DOHH2 (cell line): Measurements from ENCODE around the gene CSMD2.

Experiments
- EZH2phosphoT487 ChIP-seq: fragments of 200-600 bp; sonication (generic); IDR thresholded peaks from 2 replicates; pipeline ENCODE4 v1.6.1; 2017; ENCODE audit warnings: borderline replicate concordance, mild to moderate bottlenecking, antibody characterized with exemption, low read length, moderate library complexity, mixed read lengths
- TF ChIP-seq, protein P1 (sequence below): fragments of 200-600 bp; sonication (generic); IDR thresholded peaks from one replicate; pipeline ENCODE4 v1.5.1; 2014; ENCODE audit warnings: antibody characterized with exemption, mild to moderate bottlenecking, low read depth, low read length; ENCODE audit not compliant: poor library complexity, severe bottlenecking

DNA sequence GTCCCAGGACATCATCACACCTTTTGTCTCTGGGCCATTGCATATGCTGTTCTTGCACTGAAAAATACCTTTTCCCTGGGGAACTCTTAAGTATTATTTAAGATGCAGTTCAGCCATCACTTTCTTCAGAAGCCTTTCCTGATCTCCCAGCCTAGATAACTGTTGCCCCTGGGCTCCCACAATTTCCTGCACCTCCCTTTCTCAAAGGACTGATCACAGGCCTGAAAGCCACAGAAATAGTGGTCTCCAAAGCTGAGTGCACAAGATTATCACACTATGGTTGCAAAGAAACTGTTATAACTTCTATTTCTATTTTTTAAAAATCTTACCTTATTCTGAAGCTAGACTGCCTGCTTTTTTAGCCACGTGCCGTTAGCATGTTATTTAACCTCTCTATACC is 695.3 kb downstream of the CSMD2 start:
- TF ChIP-seq, protein P1, sequence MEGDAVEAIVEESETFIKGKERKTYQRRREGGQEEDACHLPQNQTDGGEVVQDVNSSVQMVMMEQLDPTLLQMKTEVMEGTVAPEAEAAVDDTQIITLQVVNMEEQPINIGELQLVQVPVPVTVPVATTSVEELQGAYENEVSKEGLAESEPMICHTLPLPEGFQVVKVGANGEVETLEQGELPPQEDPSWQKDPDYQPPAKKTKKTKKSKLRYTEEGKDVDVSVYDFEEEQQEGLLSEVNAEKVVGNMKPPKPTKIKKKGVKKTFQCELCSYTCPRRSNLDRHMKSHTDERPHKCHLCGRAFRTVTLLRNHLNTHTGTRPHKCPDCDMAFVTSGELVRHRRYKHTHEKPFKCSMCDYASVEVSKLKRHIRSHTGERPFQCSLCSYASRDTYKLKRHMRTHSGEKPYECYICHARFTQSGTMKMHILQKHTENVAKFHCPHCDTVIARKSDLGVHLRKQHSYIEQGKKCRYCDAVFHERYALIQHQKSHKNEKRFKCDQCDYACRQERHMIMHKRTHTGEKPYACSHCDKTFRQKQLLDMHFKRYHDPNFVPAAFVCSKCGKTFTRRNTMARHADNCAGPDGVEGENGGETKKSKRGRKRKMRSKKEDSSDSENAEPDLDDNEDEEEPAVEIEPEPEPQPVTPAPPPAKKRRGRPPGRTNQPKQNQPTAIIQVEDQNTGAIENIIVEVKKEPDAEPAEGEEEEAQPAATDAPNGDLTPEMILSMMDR, result no peak
- no peak for TF ChIP-seq EZH2phosphoT487
